IMR-90 (cell line): Measurements from ENCODE around the gene HPS4. TPM values are rescaled to one million over a fixed set of nuclear protein-coding genes. Genes with fewer than 3 reads are reported as not detected.

Source experiments
- ATAC-seq: fragments of 200-7000 bp; cut with Tn5 transposase; 2 replicates; pipeline ENCODE4 v1.9.1; 2020; ENCODE audit warnings: low read depth, mild to moderate bottlenecking, moderate library complexity
- BruUV-seq: library from RNA; stranded (reverse); fragments of 400-500 nt; replicated peaks from 2 replicates; lab custom pipeline; 2021; lab: Mats Ljungman, UMichigan
- CTCF ChIA-PET: fragments of 300-600 bp; formaldehyde crosslinking; extraction: SDS; loops from one replicate; lab custom pipeline; 2021; ENCODE audit warnings: antibody characterized with exemption; lab: Yijun Ruan, JAX
- POLR2A ChIA-PET: fragments of 300-600 bp; sonication (Branson Sonifier 250); formaldehyde crosslinking; loops from one replicate; lab custom pipeline; 2022; ENCODE audit warnings: antibody characterized with exemption; ENCODE audit not compliant: unreplicated experiment; lab: Charles Lee
- DNase-seq: peaks from one replicate; pipeline ENCODE4 v3.0.0; 2013
- H2AFZ ChIP-seq: replicated peaks from 2 replicates; pipeline ENCODE3; 2013; ENCODE audit warnings: low read length, mild to moderate bottlenecking; ENCODE audit not compliant: poor library complexity
- H2AK5ac ChIP-seq: 2 replicates; pipeline ENCODE4 v1.6.1; 2013; ENCODE audit warnings: low read depth, low read length, inconsistent platforms
- H2AK9ac ChIP-seq: replicated peaks from 2 replicates; pipeline ENCODE3; 2013; ENCODE audit warnings: mild to moderate bottlenecking, low read depth, low read length, moderate library complexity; ENCODE audit not compliant: poor library complexity
- H2BK120ac ChIP-seq: 2 replicates; pipeline ENCODE4 v1.6.1; 2013; ENCODE audit warnings: low read depth, low read length, inconsistent platforms
- H2BK15ac ChIP-seq: 3 replicates; pipeline ENCODE4 v1.6.1; 2013; ENCODE audit warnings: low read depth, low read length, inconsistent platforms
- H2BK20ac ChIP-seq: 2 replicates; pipeline ENCODE4 v1.6.1; 2013; ENCODE audit warnings: low read depth, mild to moderate bottlenecking, inconsistent platforms, low read length, moderate library complexity
- H2BK5ac ChIP-seq: 2 replicates; pipeline ENCODE4 v1.6.1; 2013; ENCODE audit warnings: mild to moderate bottlenecking, low read depth, low read length, inconsistent platforms; ENCODE audit not compliant: poor library complexity, severe bottlenecking
- H3K14ac ChIP-seq: replicated peaks from 2 replicates; pipeline ENCODE4 v1.6.1; 2013; ENCODE audit warnings: low read depth, low read length, inconsistent platforms
- H3K18ac ChIP-seq: 2 replicates; pipeline ENCODE4 v1.6.1; 2013; ENCODE audit warnings: low read depth, low read length, control low read depth
- H3K23ac ChIP-seq: 2 replicates; pipeline ENCODE4 v1.6.1; 2013; ENCODE audit warnings: low read depth, low read length, inconsistent platforms
- H3K27ac ChIP-seq: 2 replicates; pipeline ENCODE4 v1.5.1; 2013; ENCODE audit warnings: mild to moderate bottlenecking, control low read depth, low read length; ENCODE audit not compliant: insufficient read depth
- H3K27me3 ChIP-seq: 2 replicates; pipeline ENCODE4 v1.6.1; 2013; ENCODE audit warnings: low read length; ENCODE audit not compliant: control insufficient read depth, insufficient read depth
- H3K36me3 ChIP-seq: 2 replicates; pipeline ENCODE4 v1.6.1; 2013; ENCODE audit warnings: low read length, mixed read lengths; ENCODE audit not compliant: control insufficient read depth, insufficient read depth
- H3K4ac ChIP-seq: 2 replicates; pipeline ENCODE4 v1.6.1; 2013; ENCODE audit warnings: low read depth, low read length, inconsistent platforms
- H3K4me1 ChIP-seq: 2 replicates; pipeline ENCODE4 v1.6.1; 2013; ENCODE audit warnings: low read length, mixed read lengths; ENCODE audit not compliant: control insufficient read depth, insufficient read depth
- H3K4me2 ChIP-seq: 2 replicates; pipeline ENCODE4 v1.6.1; 2013; ENCODE audit warnings: low read depth, mild to moderate bottlenecking, control low read depth, low read length, moderate library complexity
- H3K4me3 ChIP-seq: 2 replicates; pipeline ENCODE4 v1.5.1; 2013; ENCODE audit warnings: low read depth, mild to moderate bottlenecking, control low read depth, low read length, moderate library complexity; ENCODE audit not compliant: insufficient read depth
- H3K56ac ChIP-seq: 2 replicates; pipeline ENCODE4 v1.6.1; 2013; ENCODE audit warnings: low read length, inconsistent platforms; ENCODE audit not compliant: insufficient read depth; ENCODE audit errors: extremely low read depth
- H3K79me1 ChIP-seq, 2 experiments: 2 replicates each; pipeline ENCODE4 v1.6.1; 2013; ENCODE audit warnings: low read length in 2 of 2, inconsistent platforms in 1 of 2, low read depth in 1 of 2
- H3K9ac ChIP-seq: 2 replicates; pipeline ENCODE4 v1.6.1; 2013; ENCODE audit warnings: low read depth, low read length, control low read depth
- H3K9me1 ChIP-seq: 2 replicates; pipeline ENCODE4 v1.6.1; 2013; ENCODE audit warnings: low read length, inconsistent platforms; ENCODE audit not compliant: insufficient read depth
- H3K9me3 ChIP-seq: 2 replicates; pipeline ENCODE4 v1.6.1; 2013; ENCODE audit warnings: low read length; ENCODE audit not compliant: control insufficient read depth, insufficient read depth
- H4K20me1 ChIP-seq: 2 replicates; pipeline ENCODE4 v1.6.1; 2013; ENCODE audit warnings: low read length, inconsistent platforms; ENCODE audit not compliant: insufficient read depth
- H4K5ac ChIP-seq: 2 replicates; pipeline ENCODE4 v1.6.1; 2013; ENCODE audit warnings: mild to moderate bottlenecking, low read depth, low read length, control low read depth
- H4K8ac ChIP-seq, 2 experiments: 2 replicates each; pipeline ENCODE4 v1.6.1; 2013; ENCODE audit warnings: low read depth in 2 of 2, low read length in 2 of 2, control low read depth in 1 of 2, inconsistent platforms in 1 of 2
- H4K91ac ChIP-seq: 2 replicates; pipeline ENCODE4 v1.6.1; 2013; ENCODE audit warnings: low read depth, low read length, inconsistent platforms; ENCODE audit not compliant: insufficient read depth
- BHLHE40 ChIP-seq: fragments of 150-350 bp; IDR thresholded peaks from 2 replicates; pipeline ENCODE4 v1.6.1; 2016; ENCODE audit warnings: mild to moderate bottlenecking, low read depth, low read length
- CEBPB ChIP-seq: IDR thresholded peaks from 2 replicates; pipeline ENCODE4 v1.6.1; 2012; ENCODE audit warnings: low read depth, low read length, improper control_type of control experiment
- CTCF ChIP-seq: conservative IDR thresholded peaks from 2 replicates; pipeline ENCODE4 v1.5.1; 2012; ENCODE audit warnings: mild to moderate bottlenecking, low read depth, low read length, improper control_type of control experiment
- ELK1 ChIP-seq: fragments of 150-350 bp; IDR thresholded peaks from 2 replicates; pipeline ENCODE4 v1.6.1; 2016; ENCODE audit warnings: low read depth, mild to moderate bottlenecking, low read length, moderate library complexity, borderline replicate concordance
- MAFK ChIP-seq: IDR thresholded peaks from 2 replicates; pipeline ENCODE4 v1.6.1; 2012; ENCODE audit warnings: low read depth, low read length, improper control_type of control experiment
- NFE2L2 ChIP-seq: fragments of 150-350 bp; IDR thresholded peaks from 2 replicates; pipeline ENCODE4 v1.6.1; 2016; ENCODE audit warnings: low read depth, mild to moderate bottlenecking, low read length
- POLR2A ChIP-seq: IDR thresholded peaks from 2 replicates; pipeline ENCODE4 v1.6.1; 2012; ENCODE audit warnings: mild to moderate bottlenecking, low read depth, low read length
- RFX5 ChIP-seq: IDR thresholded peaks from 2 replicates; pipeline ENCODE4 v1.8.0; 2012; ENCODE audit warnings: low read depth, mild to moderate bottlenecking, low read length, moderate library complexity
- WGBS, 2 experiments: methylation state at CpG; one replicate each; pipeline versions ENCODE4 v1.1.5 to v1.1.7; 2013; ENCODE audit warnings: missing lambda C conversion rate in 2 of 2; ENCODE audit not compliant: insufficient read length in 1 of 2; ENCODE audit errors: extremely low coverage in 2 of 2; 5-methylcytosine and 5-hydroxymethylcytosine counted together
- dilution Hi-C: fragments of 300-500 bp; cut with HindIII; formaldehyde crosslinking; loops from one replicate; pipeline ENCODE4 v1.14.3; 2018; ENCODE audit warnings: low sequenced_read_pairs; ENCODE audit not compliant: unreplicated experiment
- in situ Hi-C: fragments of 300-500 bp; cut with MboI; formaldehyde crosslinking; loops from 3 replicates; pipeline ENCODE4 v1.14.3; 2019; ENCODE audit warnings: low sequenced_read_pairs, inconsistent platforms, mixed read lengths
- intact Hi-C: fragments of 100-400 bp; cut with micrococcal nuclease; formaldehyde crosslinking; loops from 2 replicates; pipeline ENCODE4 v1.10.0; 2022
- polyA plus RNA-seq, 3 experiments: library from polyadenylated mRNA; depleted of rRNA; stranded (reverse); fragments of >200 nt; gene quantifications; 2 replicates each; pipeline ENCODE4 v1.2.3, GENCODE V29; 2012; ENCODE audit warnings: low replicate concordance in 1 of 3
- total RNA-seq: library from RNA; depleted of rRNA; stranded (reverse); fragments of >200 nt; gene quantifications from 2 replicates; pipeline ENCODE4 v1.2.3, GENCODE V29; 2012

The HPS4 gene
- total and polyA plus RNA-seq, 2 of the 4 experiments (the other 2 are of a cell fraction), result 15.8 to 19.0 TPM

GRCh38 chr22:26410386-26410785 is 73.2 kb downstream of the HPS4 start:
- no peak overlapping the region for H2AFZ ChIP-seq
- no peaks in the 10 kb centered on the region for H3K9me1 ChIP-seq
- TF ChIP-seq MAFK (no peak), NFE2L2 (no peak), RFX5 (no peak), CEBPB (no peak), POLR2A (no peak), CTCF (no peak), ELK1 (no peak), BHLHE40 (no peak)
- H3K14ac ChIP-seq, result no peak overlapping the region
- no peaks in the 10 kb centered on the region for H3K36me3 ChIP-seq
- H3K4me3 ChIP-seq, result no peak overlapping the region
- ChIA-PET POLR2A (no interaction called here), CTCF (interaction anchor here (0.6 kb wide), 1 partner anchor 46 kb away, joined by 5 read pairs; no protein-coding TSS in a partner anchor)
- no peak overlapping the region for H4K91ac ChIP-seq
- DNase-seq (no peak), ATAC-seq (no peak)
- H3K27ac ChIP-seq, result no peak overlapping the region
- H3K56ac ChIP-seq, result no peak overlapping the region
- H3K27me3 ChIP-seq, result peaks cover 30% of the 10 kb centered on the region
- H2BK15ac ChIP-seq, result no peak overlapping the region
- in situ Hi-C loops, result no loop called here
- H2AK5ac ChIP-seq, result no peak overlapping the region
- H4K20me1 ChIP-seq, result no peaks in the 10 kb centered on the region
- WGBS, 2 experiments, result 43% methylated on average over 1 of the region's 5 CpGs; no CpG with 5 or more reads in 1 of the 2 experiments
- H3K9ac ChIP-seq, result no peak overlapping the region
- no peak overlapping the region for H3K4ac ChIP-seq
- no peaks in the 10 kb centered on the region for H3K9me3 ChIP-seq
- no peak overlapping the region for H2AK9ac ChIP-seq
- H2BK120ac ChIP-seq, result no peak overlapping the region
- no peaks in the 10 kb centered on the region for H3K4me1 ChIP-seq
- H3K4me2 ChIP-seq, result no peak overlapping the region
- dilution Hi-C loops, result no loop called here
- intact Hi-C loops, result no loop called here
- no peak overlapping the region for H2BK20ac ChIP-seq
- no peak overlapping the region for H3K23ac ChIP-seq
- H2BK5ac ChIP-seq, result no peak overlapping the region
- no TSS peak for BruUV-seq
- no peak overlapping the region for H4K5ac ChIP-seq
- no peak overlapping the region for H4K8ac ChIP-seq
- no peaks in the 10 kb centered on the region for H3K79me1 ChIP-seq
- H3K18ac ChIP-seq, result no peak overlapping the region
